T-helper 17 cell (primary cell): ENCODE measurements around the gene CEP135. TPM values are rescaled to one million over a fixed set of nuclear protein-coding genes. Genes with fewer than 3 reads are reported as not detected.

ENCODE experiments used
- ATAC-seq: fragments of 150-1000 bp; cut with Tn5 transposase; 2 replicates; pipeline ENCODE4 v1.10.0; 2021; ENCODE audit warnings: mild to moderate bottlenecking, moderate library complexity
- DNase-seq, 3 donors: peaks; one replicate each; pipeline versions ENCODE4 v3.0.0 to v3.0.0-alpha.2; 2020 to 2021
- H3K9me3 ChIP-seq: one replicate; pipeline ENCODE4 v1.7.0; 2013; ENCODE audit warnings: low read length, mild to moderate bottlenecking; ENCODE audit not compliant: control insufficient read depth, poor library complexity, severe bottlenecking
- H3K27ac Mint-ChIP-seq: one replicate; pipeline ENCODE4 v1.8.0; 2022; ENCODE audit warnings: mild to moderate bottlenecking, moderate library complexity, mixed read lengths
- H3K27me3 Mint-ChIP-seq: one replicate; pipeline ENCODE4 v1.8.0; 2022; ENCODE audit warnings: mixed read lengths
- H3K36me3 Mint-ChIP-seq: one replicate; pipeline ENCODE4 v1.8.0; 2022; ENCODE audit warnings: low read depth, mixed read lengths
- H3K4me1 Mint-ChIP-seq: one replicate; pipeline ENCODE4 v1.8.0; 2022; ENCODE audit warnings: mild to moderate bottlenecking, mixed read lengths
- H3K4me3 Mint-ChIP-seq: one replicate; pipeline ENCODE4 v1.8.0; 2022; ENCODE audit warnings: mild to moderate bottlenecking, moderate library complexity, mixed read lengths
- total RNA-seq, 4 donors: library from RNA in 2 of 4; stranded (reverse) in 2 of 4; gene quantifications; one replicate each; pipeline ENCODE4 v1.2.3 and lab custom pipeline; 2022 to 2026

The CEP135 gene
- 10 to 100 TPM; 21.5 to 28.3 TPM for total RNA-seq
- total RNA-seq (lab: John Stamatoyannopoulos, UW): 48.6 to 66.4 reads per million in 2 donors

- Mint-ChIP-seq H3K4me1 (peaks cover 35% of the 10 kb centered on the region), H3K36me3 (peaks cover 2% of the 10 kb centered on the region)
These were observed at the start of gene CEP135 for GRCh38 chr4:55948726-55949481. CEP135 (plus strand) TSS chr4:55948945; CDS start chr4:55952131, 3,186 bp downstream.

GRCh38 chr4:55902677-55903076 is 46.1 kb upstream of the CEP135 start:
- H3K4me3 Mint-ChIP-seq: no peak overlapping the region

More at GRCh38 chr4:55948726-55949481, at the start of gene CEP135:
- H3K27me3 Mint-ChIP-seq: no peaks in the 10 kb centered on the region
- H3K4me3 Mint-ChIP-seq: peak within 1 kb of the TSS; percentile 97
- peak; percentile 87 to 91 (median 91) for DNase-seq
- H3K27ac Mint-ChIP-seq: peak within 1 kb of the TSS; percentile 99
- peak; percentile 77 for ATAC-seq
- no peaks in the 10 kb centered on the region for H3K9me3 ChIP-seq

GRCh38 chr4:55903577-55903976 is 45.2 kb upstream of the CEP135 start:
- H3K36me3 Mint-ChIP-seq: peaks cover 3% of the 10 kb centered on the region
- no peaks in the 10 kb centered on the region for H3K9me3 ChIP-seq
- ATAC-seq (no peak), DNase-seq (no peak)
- H3K4me3 Mint-ChIP-seq: no peak overlapping the region
- H3K27ac Mint-ChIP-seq: no peak overlapping the region
- H3K27me3 Mint-ChIP-seq: no peaks in the 10 kb centered on the region
- H3K4me1 Mint-ChIP-seq: peaks cover 9% of the 10 kb centered on the region

More at GRCh38 chr4:55902677-55903076, 46.1 kb upstream of the CEP135 start:
- Mint-ChIP-seq H3K27ac (no peak overlapping the region), H3K36me3 (peaks cover 3% of the 10 kb centered on the region), H3K4me1 (peaks cover 9% of the 10 kb centered on the region), H3K27me3 (no peaks in the 10 kb centered on the region)
- ATAC-seq (no peak), DNase-seq (no peak)
- H3K9me3 ChIP-seq: no peaks in the 10 kb centered on the region

- Mint-ChIP-seq H3K36me3 (peaks cover 3% of the 10 kb centered on the region), H3K27ac (no peak overlapping the region), H3K4me1 (peaks cover 9% of the 10 kb centered on the region), H3K27me3 (no peaks in the 10 kb centered on the region), H3K4me3 (no peak overlapping the region)
- H3K9me3 ChIP-seq: no peaks in the 10 kb centered on the region
- no peak for DNase-seq
- ATAC-seq: no peak
These were observed 44.2 kb upstream of the CEP135 start for GRCh38 chr4:55904576-55904975.

- no peaks in the 10 kb centered on the region for H3K9me3 ChIP-seq
- Mint-ChIP-seq H3K4me1 (peaks cover 9% of the 10 kb centered on the region), H3K4me3 (no peak overlapping the region), H3K36me3 (peaks cover 3% of the 10 kb centered on the region), H3K27me3 (no peaks in the 10 kb centered on the region), H3K27ac (peak overlapping the region; percentile 75)
- ATAC-seq (no peak), DNase-seq (no peak)
These were observed 42.4 kb upstream of the CEP135 start for GRCh38 chr4:55906323-55906722.

GRCh38 chr4:55906989-55907388 is 41.8 kb upstream of the CEP135 start:
- ATAC-seq (no peak), DNase-seq (no peak)
- Mint-ChIP-seq H3K4me1 (peaks cover 9% of the 10 kb centered on the region), H3K4me3 (peak overlapping the region; percentile 58), H3K36me3 (peaks cover 3% of the 10 kb centered on the region), H3K27me3 (no peaks in the 10 kb centered on the region), H3K27ac (peak overlapping the region; percentile 75)
- no peaks in the 10 kb centered on the region for H3K9me3 ChIP-seq

GRCh38 chr4:55907469-55907868 is 41.3 kb upstream of the CEP135 start:
- DNase-seq (no peak), ATAC-seq (no peak)
- no peaks in the 10 kb centered on the region for H3K9me3 ChIP-seq
- Mint-ChIP-seq H3K4me1 (peaks cover 9% of the 10 kb centered on the region), H3K4me3 (peak overlapping the region; percentile 58), H3K27ac (peak overlapping the region; percentile 75), H3K36me3 (peaks cover 3% of the 10 kb centered on the region), H3K27me3 (no peaks in the 10 kb centered on the region)

GRCh38 chr4:55910140-55910539 is 38.6 kb upstream of the CEP135 start:
- DNase-seq (no peak), ATAC-seq (no peak)
- no peaks in the 10 kb centered on the region for H3K27me3 Mint-ChIP-seq
- H3K9me3 ChIP-seq: no peaks in the 10 kb centered on the region
- H3K36me3 Mint-ChIP-seq: no peaks in the 10 kb centered on the region
- no peak overlapping the region for H3K4me3 Mint-ChIP-seq
- no peak overlapping the region for H3K27ac Mint-ChIP-seq
- peaks cover 9% of the 10 kb centered on the region for H3K4me1 Mint-ChIP-seq

GRCh38 chr4:55912249-55912648 is 36.5 kb upstream of the CEP135 start:
- DNase-seq: no peak
- Mint-ChIP-seq H3K27me3 (no peaks in the 10 kb centered on the region), H3K36me3 (no peaks in the 10 kb centered on the region), H3K4me3 (no peak overlapping the region), H3K27ac (peak overlapping the region; percentile 62), H3K4me1 (peaks cover under 1% of the 10 kb centered on the region)
- ATAC-seq: no peak
- no peaks in the 10 kb centered on the region for H3K9me3 ChIP-seq

- H3K9me3 ChIP-seq: no peaks in the 10 kb centered on the region
- ATAC-seq (no peak), DNase-seq (no peak)
- H3K27ac Mint-ChIP-seq: no peak overlapping the region
- H3K4me3 Mint-ChIP-seq: no peak overlapping the region
- no peaks in the 10 kb centered on the region for H3K36me3 Mint-ChIP-seq
- no peaks in the 10 kb centered on the region for H3K27me3 Mint-ChIP-seq
- H3K4me1 Mint-ChIP-seq: no peaks in the 10 kb centered on the region
These were observed 28.2 kb upstream of the CEP135 start for GRCh38 chr4:55920571-55920970.

- ATAC-seq: no peak
- H3K4me1 Mint-ChIP-seq: no peaks in the 10 kb centered on the region
- H3K36me3 Mint-ChIP-seq: no peaks in the 10 kb centered on the region
- no peaks in the 10 kb centered on the region for H3K9me3 ChIP-seq
- DNase-seq: no peak
- no peaks in the 10 kb centered on the region for H3K27me3 Mint-ChIP-seq
- no peak overlapping the region for H3K27ac Mint-ChIP-seq
- no peak overlapping the region for H3K4me3 Mint-ChIP-seq
These were observed 27.7 kb upstream of the CEP135 start for GRCh38 chr4:55921093-55921492.

GRCh38 chr4:55925241-55925640 is 23.5 kb upstream of the CEP135 start:
- no peak for ATAC-seq
- H3K36me3 Mint-ChIP-seq: no peaks in the 10 kb centered on the region
- no peak for DNase-seq
- no peak overlapping the region for H3K4me3 Mint-ChIP-seq
- no peaks in the 10 kb centered on the region for H3K27me3 Mint-ChIP-seq
- no peak overlapping the region for H3K27ac Mint-ChIP-seq
- no peaks in the 10 kb centered on the region for H3K4me1 Mint-ChIP-seq
- no peaks in the 10 kb centered on the region for H3K9me3 ChIP-seq

GRCh38 chr4:55926610-55927009 is 22.1 kb upstream of the CEP135 start:
- no peaks in the 10 kb centered on the region for H3K9me3 ChIP-seq
- ATAC-seq: no peak
- no peak overlapping the region for H3K27ac Mint-ChIP-seq
- H3K4me1 Mint-ChIP-seq: no peaks in the 10 kb centered on the region
- no peaks in the 10 kb centered on the region for H3K27me3 Mint-ChIP-seq
- H3K4me3 Mint-ChIP-seq: no peak overlapping the region
- DNase-seq: no peak
- H3K36me3 Mint-ChIP-seq: no peaks in the 10 kb centered on the region
